NCI-H226 (cell line): ENCODE measurements around the gene ABR.
"Not testable (repeated sequence)": the region's sequence is repeated elsewhere in the genome, so short reads cannot be mapped to it uniquely, and the experiment has no call there.

ENCODE experiments used
- DNase-seq: peaks from one replicate; pipeline ENCODE4 v3.0.0-alpha.2; 2015

The ABR gene

DNA sequence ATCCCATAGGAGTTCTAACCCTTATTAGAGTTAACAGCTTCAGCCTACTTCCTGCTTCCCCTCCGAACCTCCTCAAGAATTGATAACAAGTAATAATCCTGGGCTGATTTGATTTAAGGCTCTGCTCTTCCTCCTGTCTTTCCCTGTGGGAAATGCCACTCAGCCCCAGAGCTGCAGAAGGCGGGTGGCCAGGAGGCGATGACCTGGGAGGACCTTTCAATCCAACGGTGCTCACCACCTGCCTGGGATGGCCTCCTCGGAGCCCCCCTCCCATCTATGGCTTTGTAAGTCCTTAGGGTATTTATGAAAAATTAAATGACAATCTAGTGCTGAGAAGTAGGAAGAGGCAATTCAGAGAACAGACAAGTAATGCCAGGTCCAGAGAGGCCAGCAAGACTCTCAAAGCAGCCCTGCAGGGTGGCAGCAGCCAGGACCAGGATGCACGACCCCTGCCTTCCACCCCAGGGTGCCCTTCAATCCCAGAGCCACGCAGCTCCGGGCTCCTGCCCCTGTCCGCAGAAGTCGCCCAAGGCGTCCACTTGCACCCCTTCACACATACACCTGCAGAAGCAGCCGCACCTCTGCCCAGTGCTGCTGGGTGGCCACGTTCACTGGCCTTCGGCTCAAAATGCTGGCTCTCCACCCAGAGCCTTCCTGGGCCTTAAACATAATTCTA lies 34.3 kb downstream of the ABR start:
- no peak for DNase-seq

DNA sequence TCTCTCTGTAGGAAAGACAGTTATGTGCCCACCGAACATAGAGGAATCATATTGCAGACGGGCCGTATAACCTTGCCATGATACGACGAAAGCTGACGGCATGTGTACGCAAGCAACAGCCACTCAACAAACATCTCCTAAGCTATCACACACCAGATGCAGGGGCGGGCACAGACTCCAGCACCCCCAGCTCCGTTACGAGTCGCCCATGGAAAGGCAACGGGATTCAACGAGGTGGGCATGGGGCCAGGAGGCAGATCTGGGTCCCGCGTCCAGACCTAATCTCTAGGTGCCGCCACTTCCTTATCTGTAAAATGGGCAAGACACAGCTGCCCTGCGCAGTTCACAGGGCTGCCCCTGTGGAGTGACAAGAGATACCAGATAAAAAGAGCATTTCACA lies 35.6 kb downstream of the ABR start:
- DNase-seq, result no peak

DNA sequence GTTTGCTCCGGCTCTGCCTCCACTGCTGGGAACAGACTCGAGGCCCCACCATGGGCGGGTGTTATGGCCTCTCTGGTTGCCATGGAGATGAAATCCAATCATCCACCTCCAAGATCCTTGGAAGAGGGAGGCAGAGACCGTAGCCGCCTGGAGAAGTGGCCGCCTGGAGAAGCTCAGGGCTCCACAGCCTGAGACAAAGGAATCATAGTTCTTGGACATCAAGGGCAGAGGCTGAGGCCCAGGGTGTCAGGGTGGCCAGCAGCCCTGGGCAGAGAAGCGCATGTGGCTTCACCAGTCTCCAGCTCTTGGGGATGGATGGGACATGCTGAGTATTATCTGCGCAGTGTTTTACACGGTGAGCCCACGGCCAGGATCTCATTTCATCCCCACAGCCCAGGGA lies 36.2 kb downstream of the ABR start:
- no peak for DNase-seq

DNA sequence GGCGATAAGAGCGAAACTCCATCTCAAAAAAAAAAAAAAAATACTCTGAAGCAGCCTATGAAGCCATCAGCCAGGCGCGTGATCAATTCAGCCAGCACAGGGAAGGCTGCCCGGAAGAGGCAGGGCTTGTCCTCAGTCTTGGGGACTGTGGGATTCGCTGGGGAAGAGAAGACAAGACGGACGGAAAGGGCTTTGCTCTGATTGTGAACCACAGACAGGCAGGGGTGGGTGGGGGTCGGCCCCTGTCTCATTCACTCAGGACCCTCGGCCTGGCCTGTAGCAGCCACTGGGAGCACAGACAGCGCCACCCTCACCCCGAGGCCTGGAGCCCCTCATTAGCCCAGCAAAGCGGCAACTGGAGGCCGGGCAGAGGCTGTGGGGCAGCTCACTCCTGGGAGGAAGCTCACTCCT lies 37.2 kb downstream of the ABR start:
- no peak for DNase-seq

DNA sequence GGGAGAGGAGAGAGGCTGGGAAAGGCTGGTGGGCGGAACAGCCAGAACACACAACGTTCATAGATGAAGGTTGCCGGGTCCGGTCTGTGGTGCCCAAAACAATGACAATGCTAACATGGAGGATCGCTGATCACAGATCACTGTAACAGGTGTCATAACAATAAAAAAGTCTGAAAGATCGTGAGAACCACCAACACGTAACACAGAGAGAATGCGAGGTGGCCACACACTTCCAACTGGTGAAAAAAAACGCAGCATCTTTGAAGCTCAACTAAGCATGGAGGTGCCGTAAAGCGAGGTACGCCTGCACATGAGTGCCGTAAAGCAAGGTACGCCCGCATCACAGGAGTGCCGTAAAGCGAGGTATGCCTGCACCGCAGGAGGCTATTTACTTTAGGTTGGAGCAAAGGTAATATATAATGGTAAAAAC lies 42.3 kb downstream of the ABR start:
- no peak for DNase-seq

DNA sequence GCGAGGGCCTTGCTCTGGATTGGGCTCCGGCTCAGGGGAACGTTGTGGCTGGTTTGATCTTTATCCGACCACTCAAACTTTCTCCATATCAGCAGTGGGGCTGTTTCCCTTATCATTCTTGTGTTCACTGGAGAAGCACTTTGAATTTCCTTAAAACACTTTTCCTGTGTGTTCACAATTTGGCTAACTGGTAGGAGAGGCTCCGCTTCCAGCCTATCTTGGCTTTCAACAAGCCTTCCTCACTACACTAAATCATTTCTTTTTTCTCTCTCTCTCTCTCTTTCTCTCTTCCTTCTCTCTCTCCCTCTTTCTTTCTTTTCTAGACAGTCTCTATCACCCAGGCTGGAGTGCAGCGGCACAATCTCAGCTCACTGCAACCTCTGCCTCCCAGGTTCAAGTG lies 43.0 kb downstream of the ABR start:
- no peak for DNase-seq

DNA sequence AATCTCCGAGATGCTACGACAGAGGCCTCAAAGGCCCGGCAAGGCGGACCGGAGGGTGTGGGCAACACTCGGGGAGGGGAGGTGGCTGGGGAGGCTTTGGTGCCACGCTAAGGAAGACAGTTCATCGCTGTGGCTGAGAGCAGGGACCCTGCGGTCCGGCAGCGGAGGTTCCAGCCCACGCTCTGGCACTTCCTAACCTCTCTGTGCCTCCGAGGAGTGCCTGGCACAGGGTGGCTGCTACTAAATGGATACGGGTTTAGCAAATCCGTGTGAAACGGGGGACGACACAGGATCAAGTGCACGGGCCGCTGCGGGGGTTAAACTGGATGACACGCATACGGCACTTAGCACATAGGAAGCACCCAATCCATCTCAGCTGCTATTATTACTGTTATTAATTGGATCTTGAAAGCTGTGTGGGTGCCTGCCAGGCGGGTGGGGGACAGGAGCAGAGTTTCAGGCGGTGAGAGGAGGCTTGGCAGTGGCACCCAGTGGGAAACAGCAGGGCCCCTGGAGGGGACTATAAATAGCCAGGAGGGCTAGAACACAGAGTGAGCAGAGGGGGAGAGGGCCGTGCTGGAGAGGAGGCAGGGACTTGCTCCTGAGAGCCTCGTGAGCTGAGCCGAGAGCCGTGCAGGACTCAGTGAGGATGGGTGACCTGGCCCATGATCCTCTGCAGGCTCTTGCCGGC lies 45.0 kb downstream of the ABR start:
- no peak for DNase-seq

DNA sequence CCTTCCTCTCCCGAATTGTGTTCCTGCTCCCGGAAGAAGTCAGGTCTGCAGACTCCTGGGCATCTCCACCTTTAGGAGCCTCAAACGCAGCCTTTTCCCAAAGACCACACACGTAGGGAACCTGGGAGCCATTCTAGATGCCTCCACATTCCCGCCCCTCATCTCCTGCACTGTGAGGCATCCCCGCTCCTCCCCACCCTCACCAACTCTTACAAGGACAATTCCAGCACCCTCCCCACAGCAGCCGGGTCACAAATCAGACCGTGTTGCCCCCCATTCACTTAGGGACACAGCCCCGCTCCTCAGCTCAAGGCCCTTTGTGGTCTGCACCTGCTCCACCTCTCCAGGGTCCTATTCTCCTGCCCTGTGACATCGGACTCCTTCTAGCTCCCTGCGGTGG lies 49.6 kb downstream of the ABR start:
- DNase-seq, result no peak

DNA sequence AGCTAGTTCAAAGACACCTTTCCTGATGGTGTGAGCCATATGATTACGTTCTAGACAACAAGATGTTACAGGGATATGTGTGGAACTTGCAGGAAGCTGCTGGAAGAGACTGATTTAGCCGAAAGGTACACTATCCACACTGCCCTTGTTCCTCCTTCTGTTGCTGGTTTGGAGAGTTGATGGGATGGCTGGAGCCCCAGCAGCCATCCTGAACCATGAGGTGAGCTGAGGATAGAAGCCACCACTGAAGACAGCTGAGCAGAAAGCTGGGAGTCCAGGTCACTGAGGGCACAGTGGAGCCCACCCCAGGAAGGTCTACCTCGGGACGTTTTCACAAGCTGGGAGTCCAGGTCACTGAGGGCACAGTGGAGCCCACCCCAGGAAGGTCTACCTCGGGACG lies 51.3 kb downstream of the ABR start:
- not testable (repeated sequence) for DNase-seq

DNA sequence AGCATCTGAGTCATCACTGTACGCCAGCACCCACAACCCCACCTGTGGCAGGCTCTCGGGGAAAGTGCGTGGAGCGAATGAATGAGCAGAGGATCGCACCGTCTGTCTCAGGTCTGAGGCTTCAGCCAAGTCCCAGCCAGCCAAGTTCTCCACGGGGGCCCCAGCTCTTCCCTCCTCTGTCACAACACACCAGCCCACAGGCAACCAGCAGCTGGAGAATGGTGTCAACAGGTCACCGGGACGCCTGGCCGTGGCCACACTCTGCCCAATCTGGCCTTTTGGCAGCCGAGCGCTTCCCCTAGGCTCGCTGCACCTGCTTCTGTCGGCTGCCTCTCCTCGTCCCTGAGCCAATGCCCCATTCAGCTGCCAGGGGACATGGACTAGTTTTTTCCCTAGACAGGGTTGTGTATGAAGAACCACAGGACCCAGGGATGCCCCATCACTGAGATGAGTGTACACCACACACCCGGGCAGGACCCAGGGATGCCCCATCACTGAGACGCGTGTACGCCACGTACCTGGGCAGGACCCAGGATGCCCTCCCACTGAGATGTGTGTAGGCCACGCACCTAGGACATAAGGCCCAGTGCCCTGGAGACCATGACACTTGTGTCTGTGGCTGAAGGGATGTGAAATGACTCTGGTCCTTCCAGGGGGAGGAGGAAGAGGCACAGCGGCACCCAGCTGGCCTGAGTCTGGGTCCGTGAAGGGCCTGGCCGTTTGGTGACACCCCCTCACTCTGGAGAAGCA lies 52.8 kb downstream of the ABR start:
- no peak for DNase-seq

DNA sequence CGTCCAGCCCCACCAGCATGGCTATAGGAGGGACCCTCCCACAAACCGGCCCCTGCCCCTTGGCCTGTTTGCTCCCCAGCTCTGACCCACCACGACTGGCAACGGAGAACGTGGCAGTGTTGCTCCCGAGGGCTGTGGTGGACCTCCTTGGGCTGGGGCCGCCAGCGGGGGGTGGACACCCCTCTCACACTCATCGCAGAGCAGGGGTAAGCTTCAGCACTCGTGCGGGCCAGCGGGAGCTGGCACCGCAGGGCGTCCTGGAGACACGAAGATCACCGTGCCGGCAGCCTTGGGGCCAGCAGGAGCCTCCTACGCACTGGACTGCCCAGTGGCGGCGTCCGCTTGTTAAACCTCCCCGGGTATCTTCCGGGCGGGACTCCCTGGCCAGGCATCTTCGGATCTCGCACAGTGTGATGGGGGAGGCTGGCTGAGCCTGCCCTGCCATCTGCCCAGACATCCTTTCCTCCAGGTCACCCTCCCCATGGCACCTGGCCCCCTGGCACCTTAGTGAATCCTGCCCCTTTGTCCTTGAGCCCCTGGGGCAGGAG lies 53.5 kb downstream of the ABR start:
- DNase-seq, result no peak

DNA sequence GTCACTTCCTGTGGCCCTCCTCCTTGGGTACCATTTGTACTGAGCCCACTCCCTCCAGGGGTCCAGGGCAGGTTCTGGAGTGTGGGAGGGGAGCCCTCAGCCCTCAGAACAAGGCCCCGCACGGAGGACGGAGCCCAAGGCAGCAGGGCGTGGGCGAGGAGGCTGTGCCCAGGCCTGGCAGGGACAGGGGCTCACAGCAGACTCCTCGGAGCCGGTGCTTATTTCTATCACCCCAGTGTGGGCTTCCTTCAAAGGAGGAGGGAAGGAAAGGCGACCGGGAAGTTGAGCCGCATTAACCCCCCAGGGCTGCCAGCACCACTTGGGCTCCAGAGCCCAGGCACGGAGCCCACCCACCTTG lies 54.0 kb downstream of the ABR start:
- DNase-seq, result no peak

DNA sequence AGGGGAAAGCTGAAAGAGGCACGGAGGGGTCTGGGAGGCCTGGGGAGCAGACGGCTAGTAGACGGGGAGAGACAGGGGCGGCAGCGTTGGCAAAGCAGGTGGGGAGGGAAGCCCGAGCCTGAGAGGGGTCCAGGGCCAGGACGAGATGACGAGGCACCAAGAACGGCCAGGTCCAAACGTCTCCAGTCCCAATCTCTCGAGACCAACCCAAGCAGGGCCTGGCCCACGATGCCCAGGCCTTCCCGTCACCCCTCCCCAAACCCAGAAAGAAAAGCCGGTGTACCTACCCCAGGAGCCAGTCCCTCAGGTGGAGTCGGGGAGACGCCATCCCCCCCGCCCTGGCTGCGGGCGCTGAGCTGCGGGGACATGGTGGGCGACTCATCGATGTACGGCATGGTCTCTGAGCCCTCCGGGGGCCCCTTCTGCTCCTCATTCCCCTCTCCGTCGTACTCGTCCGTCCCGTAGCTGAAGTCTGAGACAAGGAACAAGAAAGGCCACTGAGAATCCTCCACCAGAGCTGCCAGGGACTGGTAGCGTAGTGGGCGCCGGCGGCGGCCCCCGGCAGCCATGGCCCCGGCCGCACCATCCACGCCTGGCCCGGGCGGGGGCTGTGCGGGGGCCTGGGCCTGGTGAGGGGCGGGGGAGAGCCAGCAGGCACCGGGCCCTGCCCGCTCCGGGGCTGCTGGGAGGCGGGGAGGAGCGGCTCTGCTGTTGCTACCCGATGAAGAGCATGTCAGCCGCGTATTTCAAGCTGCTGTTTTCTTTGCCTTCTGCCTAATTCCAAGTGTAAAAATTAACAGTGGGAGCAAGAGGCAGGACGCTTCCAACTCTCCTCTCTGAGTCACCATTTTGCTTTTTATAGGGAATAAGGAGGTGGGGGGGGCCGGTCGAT lies 54.6 kb downstream of the ABR start:
- no peak for DNase-seq

DNA sequence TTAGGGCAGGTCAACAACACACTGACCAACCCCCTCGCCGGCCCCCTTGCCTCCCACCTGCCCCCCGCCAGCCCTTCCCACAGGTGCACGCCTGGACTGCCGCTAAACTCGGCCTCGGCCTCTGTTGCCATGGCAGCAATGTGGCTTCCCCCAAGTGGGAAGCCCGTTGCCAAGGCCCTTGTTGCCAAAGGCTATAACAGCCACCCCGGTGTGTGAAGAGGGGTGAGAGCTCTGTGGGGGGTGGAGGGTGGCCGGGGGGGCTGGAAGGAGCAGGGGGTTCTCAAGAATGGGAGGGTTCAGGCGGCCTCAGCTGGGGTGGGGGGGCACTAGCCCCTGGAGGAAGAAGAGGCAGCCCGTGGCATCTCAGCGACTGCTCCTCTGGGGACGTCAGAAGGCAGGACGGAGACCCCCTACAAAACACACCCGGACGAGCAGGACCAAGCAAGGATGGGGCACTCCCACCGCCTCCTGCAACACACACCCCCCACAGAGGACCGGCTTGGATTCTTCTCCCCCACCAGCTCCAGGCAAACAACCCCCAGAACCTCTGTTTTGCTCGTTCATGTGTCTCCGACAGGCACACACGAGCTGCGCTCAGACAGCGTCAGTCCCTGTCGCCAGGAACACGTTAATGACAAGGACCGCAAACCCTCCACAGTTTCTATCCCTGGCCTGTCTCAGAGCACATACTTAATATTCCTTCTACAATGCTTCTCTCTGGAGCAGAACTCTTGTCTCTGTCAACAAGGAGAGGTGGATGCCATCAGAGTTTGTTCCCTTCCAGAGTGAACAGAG lies 55.7 kb downstream of the ABR start:
- DNase-seq, result no peak

DNA sequence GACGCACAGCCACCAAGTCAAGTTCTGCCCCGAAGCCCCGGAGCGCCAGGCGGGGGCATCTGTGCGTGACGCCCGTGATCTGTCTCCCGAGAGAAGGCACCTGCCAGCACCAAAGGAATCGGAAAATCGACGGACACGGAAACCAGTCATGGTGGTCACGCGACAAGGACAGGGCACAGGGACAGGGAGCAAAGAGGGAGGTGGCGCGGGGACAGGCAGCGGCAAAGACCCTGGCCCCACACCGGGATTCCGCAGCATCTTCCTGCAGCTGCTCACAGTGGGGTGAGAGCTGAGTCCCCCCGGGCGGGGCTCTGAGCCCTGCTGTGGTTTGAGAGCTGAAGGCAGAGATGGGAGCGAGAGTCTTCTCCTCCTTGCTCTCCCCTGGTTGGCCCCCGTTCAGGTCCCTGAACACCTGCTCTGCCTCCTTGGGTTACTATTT lies 56.4 kb downstream of the ABR start:
- no peak for DNase-seq

DNA sequence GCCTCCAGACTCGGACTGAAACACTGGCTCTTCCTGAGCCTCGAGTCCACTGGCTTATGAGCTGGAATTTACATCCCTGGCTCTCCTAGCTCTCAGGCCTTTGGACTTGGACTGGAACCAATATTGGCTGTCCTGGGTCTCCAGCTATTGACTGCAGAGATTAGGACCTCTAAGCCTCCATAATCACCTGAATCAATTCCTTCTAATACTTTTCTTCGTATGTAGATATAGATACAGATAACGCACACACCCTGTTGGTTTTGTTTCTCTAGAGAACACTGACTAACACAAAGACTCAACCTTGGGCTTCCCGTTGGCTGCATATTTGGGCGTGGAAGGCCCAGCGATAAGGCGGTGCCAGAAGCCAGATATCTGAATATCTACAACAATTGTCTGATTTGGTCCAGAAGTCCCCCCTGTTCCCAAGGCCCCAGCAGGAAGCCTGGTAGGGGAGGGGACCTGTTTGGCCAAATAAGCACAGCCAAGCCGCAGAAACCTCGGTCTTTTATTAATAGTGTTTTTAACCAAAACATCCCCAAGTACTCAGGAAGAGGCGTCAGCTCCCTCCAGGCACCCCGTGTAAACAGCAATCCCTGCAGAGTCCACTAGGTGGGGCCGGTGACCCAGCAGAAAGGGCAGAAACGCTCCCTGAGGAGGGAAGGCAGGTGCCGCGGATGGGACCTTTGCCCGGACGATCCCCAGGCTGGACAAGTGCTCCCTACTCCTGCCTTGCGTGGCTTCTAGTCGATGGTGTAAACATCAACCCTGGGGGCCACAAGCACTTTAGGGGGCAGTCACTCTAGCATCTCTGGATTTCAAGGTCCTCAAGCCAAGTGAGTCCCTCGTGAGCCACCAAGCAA lies 57.0 kb downstream of the ABR start:
- DNase-seq, result peak; percentile 74

DNA sequence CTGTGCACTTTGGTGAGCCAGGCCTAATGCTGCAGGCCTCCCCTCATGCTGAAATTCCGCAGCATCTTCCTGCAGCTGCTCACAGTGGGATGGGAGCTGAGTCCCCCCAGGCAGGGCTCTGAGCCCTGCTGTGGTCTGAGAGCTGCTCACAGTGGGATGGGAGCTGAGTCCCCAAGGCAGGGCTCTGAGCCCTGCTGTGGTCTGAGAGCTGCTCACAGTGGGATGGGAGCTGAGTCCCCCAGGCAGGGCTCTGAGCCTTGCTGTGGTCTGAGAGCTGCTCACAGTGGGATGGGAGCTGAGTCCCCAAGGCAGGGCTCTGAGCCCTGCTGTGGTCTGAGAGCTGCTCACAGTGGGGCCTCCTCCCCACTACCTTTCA lies 58.4 kb downstream of the ABR start:
- not testable (repeated sequence) for DNase-seq

DNA sequence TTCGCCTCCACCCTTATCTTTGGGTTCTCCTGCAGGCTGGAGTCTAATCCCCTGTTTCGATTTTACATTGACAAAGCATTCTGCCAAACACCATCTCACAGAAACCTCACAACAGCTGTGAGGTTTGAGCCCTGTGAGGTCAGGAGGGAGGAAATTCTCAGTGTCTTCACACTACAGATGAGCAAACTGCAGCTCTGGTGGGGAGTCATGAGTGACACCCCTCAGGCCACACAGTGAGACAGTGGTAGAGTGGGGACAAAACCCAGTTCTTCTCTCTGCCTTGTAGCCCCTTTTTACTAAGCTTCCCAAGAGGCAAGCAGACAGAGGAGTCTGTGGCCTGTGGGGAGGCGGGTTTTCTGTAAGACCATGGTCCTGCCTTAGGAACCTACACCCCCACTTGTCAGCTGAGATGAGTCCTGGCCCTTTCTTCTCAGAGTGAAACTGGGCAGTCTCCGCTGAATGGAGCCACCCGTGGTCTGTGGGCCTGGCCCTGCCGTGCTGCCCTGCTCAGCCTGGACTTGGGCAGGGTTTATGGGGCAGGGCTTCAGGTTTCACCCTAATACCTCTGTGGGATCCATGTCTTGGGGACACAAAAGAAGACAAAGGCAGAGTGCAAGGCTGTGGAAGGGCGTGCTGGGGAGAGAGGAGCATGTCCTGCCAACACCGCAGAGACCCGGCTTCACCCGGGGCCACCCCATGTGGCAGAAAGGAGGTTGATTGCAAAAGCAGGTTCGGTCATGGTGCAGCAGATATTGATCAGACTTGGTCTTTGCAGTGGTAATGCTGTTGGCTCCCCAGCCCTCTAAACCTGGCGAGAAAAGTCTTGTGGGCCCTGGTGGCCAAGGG lies 59.0 kb downstream of the ABR start:
- DNase-seq, result no peak

DNA sequence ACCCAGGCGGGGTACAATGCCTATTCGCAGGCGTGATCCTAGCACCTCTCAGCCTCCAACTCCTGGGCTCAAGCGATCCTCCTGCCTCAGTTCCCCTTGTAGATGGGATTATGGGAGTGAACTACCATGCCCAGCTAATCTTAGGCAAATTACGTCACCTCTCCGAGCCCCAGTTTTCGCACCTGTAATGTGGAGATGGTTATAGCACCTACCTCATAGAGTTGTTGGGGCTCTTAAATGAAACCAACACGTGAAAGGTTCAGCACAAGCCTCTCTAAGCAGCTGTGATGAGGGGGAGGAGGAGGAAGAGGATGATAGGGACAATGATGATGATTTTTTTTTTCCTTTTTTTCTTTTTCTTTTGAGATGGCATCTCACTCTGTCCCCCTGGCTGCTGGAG lies 59.9 kb downstream of the ABR start:
- DNase-seq, result no peak

DNA sequence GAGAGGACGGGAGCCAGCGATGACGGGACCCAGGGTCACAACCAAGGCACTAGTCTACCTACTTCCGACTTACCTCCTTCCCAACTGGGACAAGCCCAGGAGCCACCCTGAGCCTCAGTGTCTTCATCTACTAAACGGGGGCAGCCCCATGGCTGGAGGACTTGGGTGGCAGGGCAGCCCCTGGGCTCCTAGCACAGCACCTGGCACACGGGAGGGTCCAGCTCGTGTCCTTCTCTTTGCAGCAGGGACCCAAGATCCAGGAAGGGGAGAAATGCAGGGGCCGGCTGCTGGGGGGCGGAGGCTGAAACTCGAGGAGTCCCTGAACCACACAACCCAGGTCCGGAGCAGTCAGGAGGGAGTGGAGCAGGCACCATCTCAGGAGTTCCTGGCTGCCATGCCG lies 63.2 kb downstream of the ABR start:
- no peak for DNase-seq
